ENCODE data around the gene BCL11A.

DNA sequence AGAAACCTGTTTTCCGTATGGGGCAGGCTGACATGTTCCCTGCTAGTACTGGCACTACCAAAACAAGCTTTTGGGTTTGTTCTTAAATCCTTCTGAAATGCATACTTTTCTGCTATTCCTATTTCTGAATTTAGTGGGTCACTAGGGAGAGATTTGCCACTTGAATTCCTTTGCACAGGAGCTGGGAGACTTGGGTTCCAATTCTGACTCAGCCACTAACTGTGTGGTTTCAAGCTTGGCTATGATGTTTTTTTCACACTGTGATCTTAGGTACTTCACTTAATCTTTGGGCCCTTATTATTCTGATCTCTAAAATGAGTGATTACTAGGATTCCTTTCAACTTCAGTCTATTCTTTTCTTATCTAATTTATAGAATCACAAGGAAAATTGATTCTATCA, 105.5 kb downstream of the BCL11A start:
- TF ChIP-seq, protein P1, sequence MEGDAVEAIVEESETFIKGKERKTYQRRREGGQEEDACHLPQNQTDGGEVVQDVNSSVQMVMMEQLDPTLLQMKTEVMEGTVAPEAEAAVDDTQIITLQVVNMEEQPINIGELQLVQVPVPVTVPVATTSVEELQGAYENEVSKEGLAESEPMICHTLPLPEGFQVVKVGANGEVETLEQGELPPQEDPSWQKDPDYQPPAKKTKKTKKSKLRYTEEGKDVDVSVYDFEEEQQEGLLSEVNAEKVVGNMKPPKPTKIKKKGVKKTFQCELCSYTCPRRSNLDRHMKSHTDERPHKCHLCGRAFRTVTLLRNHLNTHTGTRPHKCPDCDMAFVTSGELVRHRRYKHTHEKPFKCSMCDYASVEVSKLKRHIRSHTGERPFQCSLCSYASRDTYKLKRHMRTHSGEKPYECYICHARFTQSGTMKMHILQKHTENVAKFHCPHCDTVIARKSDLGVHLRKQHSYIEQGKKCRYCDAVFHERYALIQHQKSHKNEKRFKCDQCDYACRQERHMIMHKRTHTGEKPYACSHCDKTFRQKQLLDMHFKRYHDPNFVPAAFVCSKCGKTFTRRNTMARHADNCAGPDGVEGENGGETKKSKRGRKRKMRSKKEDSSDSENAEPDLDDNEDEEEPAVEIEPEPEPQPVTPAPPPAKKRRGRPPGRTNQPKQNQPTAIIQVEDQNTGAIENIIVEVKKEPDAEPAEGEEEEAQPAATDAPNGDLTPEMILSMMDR (conservative IDR thresholded peaks at IDR 0.05): no peak
- no peak for TF ChIP-seq ZFX (IDR thresholded peaks at IDR 0.05)

Measured in C4-2B (cell line).